GM12878 (cell line): Measurements from ENCODE around the gene NPIPA1. TPM values are rescaled to one million over a fixed set of nuclear protein-coding genes. Genes with fewer than 3 reads are reported as not detected.
"Not testable (repeated sequence)": the region's sequence is repeated elsewhere in the genome, so short reads cannot be mapped to it uniquely, and the experiment has no call there.

Source experiments
- ATAC-seq: fragments of 200-7000 bp; cut with Tn5 transposase; 3 replicates; pipeline ENCODE4 v1.9.1; 2020; ENCODE audit warnings: mild to moderate bottlenecking, moderate library complexity
- BruUV-seq: library from RNA; stranded (reverse); fragments of 400-500 nt; replicated peaks from 2 replicates; lab custom pipeline; 2021; lab: Mats Ljungman, UMichigan
- CTCF ChIA-PET: fragments of 300-600 bp; sonication (Branson Sonifier 250); formaldehyde crosslinking; extraction: SDS; loops from one replicate; lab custom pipeline; 2021; ENCODE audit warnings: inconsistent platforms; lab: Yijun Ruan, JAX
- POLR2A ChIA-PET: fragments of 350-600 bp; formaldehyde crosslinking; extraction: SDS; loops from one replicate; lab custom pipeline; 2021; ENCODE audit warnings: inconsistent platforms; lab: Charles Lee
- RAD21 ChIA-PET: fragments of 300-600 bp; sonication (Branson Sonifier 250); formaldehyde crosslinking; loops from one replicate; lab custom pipeline; 2023; ENCODE audit warnings: antibody characterized with exemption; ENCODE audit not compliant: unreplicated experiment; lab: Charles Lee
- SMC1A ChIA-PET: fragments of 300-600 bp; sonication (Branson Sonifier 250); formaldehyde crosslinking; loops from one replicate; lab custom pipeline; 2023; ENCODE audit not compliant: unreplicated experiment, uncharacterized antibody; lab: Charles Lee
- DNase-seq: peaks from one replicate; pipeline ENCODE4 v3.0.0-alpha.2; 2011; ENCODE audit warnings: low read depth, low spot score
- FAIRE-seq: peaks from 3 replicates; lab custom pipeline; 2011; peaks lifted over from hg19 to GRCh38; lab: Jason Lieb, UNC
- H2AFZ ChIP-seq: 2 replicates; pipeline ENCODE4 v1.6.0; 2011; ENCODE audit warnings: low read depth, low read length, control low read depth; ENCODE audit not compliant: control insufficient read depth
- H3K27ac ChIP-seq: 2 replicates; pipeline ENCODE4 v1.5.1; 2011; ENCODE audit warnings: control low read depth; ENCODE audit not compliant: control insufficient read depth, insufficient read depth
- H3K27me3 ChIP-seq, 2 experiments: replicated peaks in 1 of 2; 2 replicates each; pipeline versions ENCODE4 v1.6.0 to v1.6.1; 2011; ENCODE audit warnings: low read length in 1 of 2; ENCODE audit not compliant: control insufficient read depth in 2 of 2, insufficient read depth in 2 of 2
- H3K36me3 ChIP-seq, 2 experiments: 2 replicates each; pipeline ENCODE4 v1.5.1; 2011; ENCODE audit warnings: low read length in 1 of 2; ENCODE audit not compliant: control insufficient read depth in 2 of 2, insufficient read depth in 2 of 2
- H3K4me1 ChIP-seq: 2 replicates; pipeline ENCODE4 v1.6.1; 2011; ENCODE audit warnings: mild to moderate bottlenecking, low read length, moderate library complexity, mixed read lengths; ENCODE audit not compliant: control insufficient read depth, insufficient read depth
- H3K4me2 ChIP-seq: 2 replicates; pipeline ENCODE4 v1.6.0; 2011; ENCODE audit warnings: control low read depth; ENCODE audit not compliant: control insufficient read depth, insufficient read depth
- H3K4me3 ChIP-seq: fragments of 200-600 bp; sonication (generic); 2 replicates; pipeline ENCODE4 v1.5.1; 2016
- H3K79me2 ChIP-seq: 2 replicates; pipeline ENCODE4 v1.6.0; 2011; ENCODE audit warnings: low read length; ENCODE audit not compliant: control insufficient read depth, insufficient read depth
- H3K9ac ChIP-seq: 2 replicates; pipeline ENCODE4 v1.8.0; 2011; ENCODE audit warnings: low read length, control low read depth, mixed read lengths; ENCODE audit not compliant: control insufficient read depth, insufficient read depth
- H3K9me3 ChIP-seq: replicated peaks from 3 replicates; pipeline ENCODE4 v1.5.1; 2011; ENCODE audit warnings: mild to moderate bottlenecking, low read length; ENCODE audit not compliant: control insufficient read depth, insufficient read depth
- H4K20me1 ChIP-seq: 2 replicates; pipeline ENCODE4 v1.6.0; 2011; ENCODE audit not compliant: control insufficient read depth, insufficient read depth
- SPI1 ChIP-seq: IDR thresholded peaks from 2 replicates; pipeline ENCODE4 v1.6.1; 2011; ENCODE audit warnings: low read depth, mild to moderate bottlenecking, low read length, moderate library complexity, borderline replicate concordance; ENCODE audit not compliant: insufficient read depth
- WGBS: methylation state at CpG from one replicate; pipeline ENCODE4 v1.1.6; 2016; ENCODE audit warnings: low lambda C conversion rate; ENCODE audit not compliant: insufficient replicate concordance, insufficient coverage; ENCODE audit errors: missing lambda C conversion rate; 5-methylcytosine and 5-hydroxymethylcytosine counted together
- in situ Hi-C: fragments of 300-500 bp; cut with MboI; formaldehyde crosslinking; loops from 9 replicates; pipeline ENCODE4 v1.14.3; 2018; ENCODE audit warnings: mixed read lengths
- intact Hi-C: fragments of 100-400 bp; cut with micrococcal nuclease; formaldehyde crosslinking; loops from one replicate; pipeline ENCODE4 v1.14.2; 2022; ENCODE audit not compliant: unreplicated experiment
- polyA plus RNA-seq, 11 experiments: library from polyadenylated mRNA; depleted of rRNA in 4 of 11; unstranded in 6 of 11; stranded (reverse) in 5 of 11; fragments of >200 nt; fragmentation: Nextera tagmentation in 4 of 11; fragmentation: Illumina TruSeq in 1 of 11; extraction: Ambion mirVana in 4 of 11; extraction: Trizol in 1 of 11; gene quantifications; 1 replicate in 1 of 11; 2 replicates in 10 of 11; pipeline versions ENCODE4 v1.2.1 to v1.2.3, GENCODE V29; 2011 to 2016; ENCODE audit warnings: inconsistent platforms in 2 of 11, missing spikeins in 2 of 11, low read depth in 1 of 11
- total RNA-seq, 4 experiments: library from RNA; depleted of rRNA in 3 of 4; stranded (reverse); fragments of >200 nt in 3 of 4; fragmentation: Illumina TruSeq in 1 of 4; extraction: Trizol in 1 of 4; gene quantifications; 2 replicates each; pipeline versions ENCODE4 v1.2.1 to v1.2.3, GENCODE V29; 2013 to 2021

The NPIPA1 gene
- total and polyA plus RNA-seq, 10 of the 15 experiments (the other 5 are each of a cell fraction or from before 2014, with no cell fraction given): 7.7 to 42.9 (median 14.7) TPM

GRCh38 chr16:14903191-14903957 is 33.9 kb upstream of the NPIPA1 start:
- peak; percentile 56; the same call in 1 of the 2 replicates for TF ChIP-seq SPI1
- H3K36me3 ChIP-seq, H3K27me3 ChIP-seq, H3K27ac ChIP-seq, H3K9me3 ChIP-seq, BruUV-seq, H3K9ac ChIP-seq, H3K4me3 ChIP-seq, SMC1A ChIA-PET, CTCF ChIA-PET, H2AFZ ChIP-seq, H3K79me2 ChIP-seq, intact Hi-C loops, H3K4me2 ChIP-seq, H4K20me1 ChIP-seq, in situ Hi-C loops, DNase-seq, RAD21 ChIA-PET, H3K4me1 ChIP-seq, POLR2A ChIA-PET, FAIRE-seq: not testable (repeated sequence)
- ATAC-seq: peak; percentile 91
- 29% methylated on average over 6 of the region's 8 CpGs for WGBS

- ATAC-seq, FAIRE-seq, H3K79me2 ChIP-seq, H3K4me1 ChIP-seq, H3K9me3 ChIP-seq, H3K4me3 ChIP-seq, H4K20me1 ChIP-seq, in situ Hi-C loops, H3K9ac ChIP-seq, POLR2A ChIA-PET, RAD21 ChIA-PET, DNase-seq, H3K27ac ChIP-seq, intact Hi-C loops, CTCF ChIA-PET, H3K4me2 ChIP-seq, BruUV-seq, H3K36me3 ChIP-seq, H2AFZ ChIP-seq, SMC1A ChIA-PET, H3K27me3 ChIP-seq: not testable (repeated sequence)
- WGBS: no CpG with 5 or more reads among the region's 4 CpGs
Measured at GRCh38 chr16:14909744-14910143, 27.5 kb upstream of the NPIPA1 start.

- H2AFZ ChIP-seq, H4K20me1 ChIP-seq, H3K4me2 ChIP-seq, RAD21 ChIA-PET, in situ Hi-C loops, DNase-seq, H3K4me3 ChIP-seq, H3K27me3 ChIP-seq, FAIRE-seq, H3K27ac ChIP-seq, POLR2A ChIA-PET, H3K4me1 ChIP-seq, CTCF ChIA-PET, H3K9me3 ChIP-seq, H3K79me2 ChIP-seq, intact Hi-C loops, H3K9ac ChIP-seq, H3K36me3 ChIP-seq, SMC1A ChIA-PET, BruUV-seq: not testable (repeated sequence)
- no CpG with 5 or more reads among the region's 85 CpGs for WGBS
- peak; percentile 88 for ATAC-seq
Measured at GRCh38 chr16:14910833-14911629, 26.2 kb upstream of the NPIPA1 start.
